K562 (cell line): Measurements from ENCODE around the gene TSTD2. TPM values are rescaled to one million over a fixed set of nuclear protein-coding genes. Genes with fewer than 3 reads are reported as not detected.

ENCODE experiments used
- ATAC-seq: fragments of 200-7000 bp; cut with Tn5 transposase; 3 replicates; pipeline ENCODE4 v1.9.1; 2020; ENCODE audit warnings: moderate library complexity
- BruUV-seq: library from RNA; stranded (reverse); fragments of 400-500 nt; replicated peaks from 2 replicates; lab custom pipeline; 2021; lab: Mats Ljungman, UMichigan
- CTCF ChIA-PET: fragments of 300-600 bp; formaldehyde crosslinking; extraction: SDS; loops from one replicate; lab custom pipeline; 2021; ENCODE audit warnings: low intra/inter-chr PET ratio; lab: Yijun Ruan, JAX
- POLR2A ChIA-PET: fragments of 300-600, 350-650 bp; sonication (Branson Sonifier 250); formaldehyde crosslinking; extraction: SDS; loops from one replicate; lab custom pipeline; 2021; ENCODE audit warnings: antibody characterized with exemption, inconsistent platforms; lab: Yijun Ruan, JAX
- DNase-seq, 4 experiments: peaks; one replicate each; pipeline versions ENCODE4 v3.0.0 to v3.0.0-alpha.2; 2011 to 2018; ENCODE audit warnings: low spot score in 3 of 4, mixed read lengths in 3 of 4; ENCODE audit errors: extremely low read depth in 1 of 4
- FAIRE-seq: peaks from 2 replicates; lab custom pipeline; 2011; peaks lifted over from hg19 to GRCh38; lab: Jason Lieb, UNC
- H2AFZ ChIP-seq: 2 replicates; pipeline ENCODE4 v1.6.0; 2011; ENCODE audit warnings: low read depth, low read length, control low read depth, inconsistent platforms
- H3K27ac ChIP-seq: fragments of 200-600 bp; 3 replicates; pipeline ENCODE4 v1.8.0; 2011; ENCODE audit warnings: low read depth, mild to moderate bottlenecking, control low read depth, inconsistent platforms, low read length, moderate library complexity, mixed read lengths; ENCODE audit errors: extremely low read depth
- H3K27me3 ChIP-seq, 2 experiments: fragments of 300-600 bp in 1 of 2; 2 replicates in 1 of 2; 3 replicates in 1 of 2; pipeline versions ENCODE4 v1.6.0 to v1.8.0; 2011; ENCODE audit warnings: inconsistent platforms in 2 of 2, low read length in 2 of 2, mild to moderate bottlenecking in 1 of 2, mixed read lengths in 1 of 2, moderate library complexity in 1 of 2; ENCODE audit not compliant: control insufficient read depth in 2 of 2, insufficient read depth in 2 of 2
- H3K36me3 ChIP-seq: fragments of 300-600 bp; 3 replicates; pipeline ENCODE4 v1.8.0; 2011; ENCODE audit warnings: mild to moderate bottlenecking, low read length, inconsistent platforms; ENCODE audit not compliant: control insufficient read depth, insufficient read depth
- H3K4me1 ChIP-seq, 2 experiments: fragments of 200-600 bp in 1 of 2; replicated peaks in 1 of 2; 2 replicates in 1 of 2; 3 replicates in 1 of 2; pipeline versions ENCODE4 v1.5.1 to v1.8.0; 2011; ENCODE audit warnings: inconsistent platforms in 2 of 2, low read length in 2 of 2, mild to moderate bottlenecking in 1 of 2, mixed read lengths in 1 of 2, moderate library complexity in 1 of 2; ENCODE audit not compliant: control insufficient read depth in 2 of 2, insufficient read depth in 2 of 2
- H3K4me2 ChIP-seq: 2 replicates; pipeline ENCODE4 v1.6.1; 2011; ENCODE audit warnings: low read length, control low read depth, inconsistent platforms, mixed read lengths; ENCODE audit not compliant: insufficient read depth
- H3K4me3 ChIP-seq: fragments of 200-600 bp; sonication (generic), shearing (Covaris generic); 2 replicates; pipeline ENCODE4 v1.5.1; 2016; ENCODE audit warnings: control low read depth, inconsistent platforms
- H3K79me2 ChIP-seq: fragments of 200-600 bp; 3 replicates; pipeline ENCODE4 v1.8.0; 2011; ENCODE audit warnings: low read length, inconsistent platforms; ENCODE audit not compliant: control insufficient read depth, insufficient read depth
- H3K9ac ChIP-seq, 2 experiments: 2 replicates each; pipeline versions ENCODE4 v1.6.0 to v1.6.1; 2011; ENCODE audit warnings: low read depth in 2 of 2, low read length in 2 of 2, control low read depth in 1 of 2, inconsistent platforms in 1 of 2, mild to moderate bottlenecking in 1 of 2, mixed read lengths in 1 of 2; ENCODE audit not compliant: insufficient read depth in 1 of 2
- H3K9me1 ChIP-seq: one replicate; pipeline ENCODE4 v1.6.0; 2011; ENCODE audit warnings: inconsistent platforms, mild to moderate bottlenecking, low read length, moderate library complexity; ENCODE audit not compliant: control insufficient read depth, insufficient read depth
- H3K9me3 ChIP-seq: replicated peaks from 2 replicates; pipeline ENCODE4 v1.5.1; 2011; ENCODE audit warnings: low read depth, low read length, inconsistent platforms; ENCODE audit not compliant: control insufficient read depth, insufficient read depth
- H4K20me1 ChIP-seq: replicated peaks from 2 replicates; pipeline ENCODE4 v1.6.1; 2011; ENCODE audit warnings: low read length, inconsistent platforms, mixed read lengths; ENCODE audit not compliant: control insufficient read depth, insufficient read depth
- CSDE1 ChIP-seq, 2 experiments: fragments of 450-650 bp; IDR thresholded peaks; 2 replicates each; pipeline ENCODE4 v1.6.1; 2016; ENCODE audit warnings: mild to moderate bottlenecking in 1 of 2
- DDX20 ChIP-seq: fragments of 450-650 bp; IDR thresholded peaks from 2 replicates; pipeline ENCODE4 v1.6.1; 2016; ENCODE audit warnings: missing genetic modification characterization, low read depth, mild to moderate bottlenecking, missing compliant biosample characterization, moderate library complexity
- KAT8 ChIP-seq: fragments of 450-650 bp; IDR thresholded peaks from 2 replicates; pipeline ENCODE4 v1.6.1; 2016; ENCODE audit warnings: low read depth, mild to moderate bottlenecking
- MAFG ChIP-seq: fragments of 450-650 bp; conservative IDR thresholded peaks from 2 replicates; pipeline ENCODE4 v1.6.1; 2016; ENCODE audit warnings: missing genetic modification characterization, missing compliant biosample characterization
- MAFK ChIP-seq: IDR thresholded peaks from 2 replicates; pipeline ENCODE4 v1.6.1; 2011; ENCODE audit warnings: low read length, improper control_type of control experiment
- POLR2A ChIP-seq: fragments of 450-650 bp; conservative IDR thresholded peaks from 2 replicates; pipeline ENCODE4 v1.6.1; 2016
- POLR2AphosphoS2 ChIP-seq: IDR thresholded peaks from 2 replicates; pipeline ENCODE4 v1.6.1; 2012; ENCODE audit warnings: low read length, improper control_type of control experiment
- POLR3G ChIP-seq: IDR thresholded peaks from 2 replicates; pipeline ENCODE4 v1.6.1; 2011; ENCODE audit not compliant: insufficient read length, insufficient replicate concordance; ENCODE audit errors: extremely low read depth
- SIN3A ChIP-seq, 2 experiments: fragments of 150-350 bp in 1 of 2; IDR thresholded peaks; 2 replicates each; pipeline ENCODE4 v1.6.1; 2011 to 2016; ENCODE audit warnings: borderline replicate concordance in 2 of 2, low read depth in 2 of 2, low read length in 2 of 2, mild to moderate bottlenecking in 2 of 2, moderate library complexity in 2 of 2; ENCODE audit not compliant: control insufficient read depth in 1 of 2
- SMARCA5 ChIP-seq: fragments of 450-650 bp; IDR thresholded peaks from 2 replicates; pipeline ENCODE4 v1.6.1; 2016
- SMC3 ChIP-seq: conservative IDR thresholded peaks from 2 replicates; pipeline ENCODE4 v1.6.1; 2011; ENCODE audit warnings: low read depth, low read length, improper control_type of control experiment; ENCODE audit not compliant: insufficient read depth
- STAG1 ChIP-seq: sonication (generic); formaldehyde crosslinking; IDR thresholded peaks from 2 replicates; pipeline ENCODE4 v1.5.0; 2020; ENCODE audit warnings: missing genetic modification reagents, borderline replicate concordance
- SUPT5H ChIP-seq: fragments of 450-650 bp; IDR thresholded peaks from 2 replicates; pipeline ENCODE4 v1.6.1; 2016
- TAL1 ChIP-seq: fragments of 450-650 bp; IDR thresholded peaks from 2 replicates; pipeline ENCODE4 v1.6.1; 2016; ENCODE audit warnings: mild to moderate bottlenecking
- TRIM28 ChIP-seq: fragments of 450-650 bp; IDR thresholded peaks from 2 replicates; pipeline ENCODE4 v1.6.1; 2017
- ZNF277 ChIP-seq: fragments of 250-450 bp; sonication (Bioruptor Pico); IDR thresholded peaks from 2 replicates; pipeline ENCODE4 v1.8.0; 2022; ENCODE audit warnings: inconsistent platforms, mild to moderate bottlenecking, moderate library complexity, borderline replicate concordance
- WGBS: fragments of 100-300 bp; shearing (Covaris generic); methylation state at CpG from one replicate; pipeline ENCODE4 v1.1.6; 2016; ENCODE audit warnings: low coverage, mixed read lengths; ENCODE audit not compliant: insufficient coverage; ENCODE audit errors: missing lambda C conversion rate; 5-methylcytosine and 5-hydroxymethylcytosine counted together
- in situ Hi-C: fragments of 300-500 bp; cut with MboI; formaldehyde crosslinking; loops from 4 replicates; pipeline ENCODE4 v1.15.0; 2018; ENCODE audit warnings: inconsistent platforms, mixed read lengths
- intact Hi-C: fragments of 100-400 bp; cut with micrococcal nuclease; formaldehyde crosslinking; loops from 2 replicates; pipeline ENCODE4 v1.14.2; 2022
- polyA plus RNA-seq, 8 experiments: library from polyadenylated mRNA; depleted of rRNA in 4 of 8; stranded (reverse) in 5 of 8; unstranded in 3 of 8; fragments of >200 nt; fragmentation: Nextera tagmentation in 2 of 8; fragmentation: Illumina TruSeq in 1 of 8; extraction: Ambion mirVana in 2 of 8; extraction: Trizol in 1 of 8; gene quantifications; 2 replicates each; pipeline versions ENCODE4 v1.2.1 to v1.2.3, GENCODE V29; 2011 to 2014; ENCODE audit warnings: inconsistent platforms in 1 of 8, missing spikeins in 1 of 8
- total RNA-seq, 7 experiments: library from RNA; depleted of rRNA in 6 of 7; stranded (reverse); fragments of >200 nt in 6 of 7; fragmentation: Illumina TruSeq in 2 of 7; extraction: Trizol in 2 of 7; gene quantifications; 2 replicates each; pipeline versions ENCODE4 v1.2.1 to v1.2.3, GENCODE V29; 2011 to 2021; ENCODE audit warnings: low replicate concordance in 1 of 7

TSTD2 gene
- total and polyA plus RNA-seq, 9 of the 15 experiments (the other 6 are each of a cell fraction or from before 2014, with no cell fraction given) = 10.1 to 36.7 (median 19.0) TPM

GRCh38 chr9:97579914-97580313 lies 53.3 kb downstream of the TSTD2 start:
- Histone ChIP-seq H3K79me2 (no peaks in the 10 kb centered on the region), H3K36me3 (peaks cover 6% of the 10 kb centered on the region; the same call in 2 of the 3 replicates), H3K4me1 (no peaks in the 10 kb centered on the region), H3K9me1 (no peaks in the 10 kb centered on the region), H3K9ac (no peak overlapping the region), H3K27ac (no peak overlapping the region), H4K20me1 (no peaks in the 10 kb centered on the region), H3K9me3 (no peaks in the 10 kb centered on the region), H2AFZ (no peak overlapping the region), H3K27me3 (no peaks in the 10 kb centered on the region), H3K4me3 (no peak overlapping the region), H3K4me2 (no peak overlapping the region)
- ChIA-PET POLR2A (interaction anchor here (1.8 kb wide), 1 partner anchor 76 kb away, joined by 4 read pairs; no protein-coding TSS in a partner anchor), CTCF (no interaction called here)
- no TSS peak for BruUV-seq
- in situ Hi-C loops (no loop called here), intact Hi-C loops (no loop called here)
- WGBS = 66% methylated on average over 2 of the region's 2 CpGs
- TF ChIP-seq POLR2A (0 out of 2 replicates have a peak, but pooled peaks have one; percentile 29), SUPT5H (0 out of 2 replicates have a peak, but pooled peaks have one; percentile 43), TRIM28 (no peak)
- ATAC-seq = no peak; the same call in 2 of the 3 replicates
- FAIRE-seq = no peak
- DNase-seq = no peak

- H3K9ac ChIP-seq = no peak overlapping the region
- ATAC-seq (peak; percentile 25; the same call in 1 of the 3 replicates), DNase-seq (no peak), FAIRE-seq (no peak)
- intact Hi-C loops (no loop called here), in situ Hi-C loops (no loop called here)
- H3K79me2 ChIP-seq = no peaks in the 10 kb centered on the region
- no peaks in the 10 kb centered on the region for H3K27me3 ChIP-seq
- H2AFZ ChIP-seq = no peak overlapping the region
- H3K9me3 ChIP-seq = no peaks in the 10 kb centered on the region
- ChIA-PET POLR2A (interaction anchor here (1.8 kb wide), 1 partner anchor 75 kb away, joined by 4 read pairs; no protein-coding TSS in a partner anchor), CTCF (no interaction called here)
- no peak overlapping the region for H3K4me2 ChIP-seq
- no peaks in the 10 kb centered on the region for H3K9me1 ChIP-seq
- H3K36me3 ChIP-seq = peaks cover 6% of the 10 kb centered on the region; the same call in 2 of the 3 replicates
- H4K20me1 ChIP-seq = no peaks in the 10 kb centered on the region
- H3K27ac ChIP-seq = no peak overlapping the region
- WGBS = 64% methylated on average over 5 of the region's 5 CpGs
- H3K4me3 ChIP-seq = no peak overlapping the region
- BruUV-seq = no TSS peak
- H3K4me1 ChIP-seq = no peaks in the 10 kb centered on the region
- TF ChIP-seq MAFG (tag) (no peak), POLR3G (no peak), DDX20 (tag) (no peak), MAFK (no peak), CSDE1 (IDR thresholded peaks at IDR 0.05) (no peak), SIN3A (IDR thresholded peaks at IDR 0.05; ENCODE audit: borderline replicate concordance in 2 of 2, control insufficient read depth in 1 of 2, low read depth in 2 of 2, low read length in 2 of 2) (no peak), SMC3 (no peak), POLR2AphosphoS2 (no peak), ZNF277 (CRISPR knock-in tag) (no peak), STAG1 (CRISPR knock-in tag) (no peak), TAL1 (no peak), KAT8 (no peak), SMARCA5 (no peak)
These were observed 54.3 kb downstream of the TSTD2 start for GRCh38 chr9:97578846-97579245.
